Osteoblast (primary cell): ENCODE measurements around the gene LANCL3. TPM values are rescaled to one million over a fixed set of nuclear protein-coding genes. Genes with fewer than 3 reads are reported as not detected.

Experiments used
- DNase-seq: peaks from one replicate; pipeline ENCODE4 v3.0.0; 2011; ENCODE audit warnings: low spot score, mixed read lengths; ENCODE audit not compliant: insufficient read length; ENCODE audit errors: missing footprints
- H2AFZ ChIP-seq: 2 replicates; pipeline ENCODE4 v1.6.0; 2011; ENCODE audit warnings: mild to moderate bottlenecking, low read length
- H3K27ac ChIP-seq: 2 replicates; pipeline ENCODE4 v1.5.1; 2011; ENCODE audit warnings: mild to moderate bottlenecking, low read depth, low read length, moderate library complexity
- H3K27me3 ChIP-seq: 2 replicates; pipeline ENCODE4 v1.6.0; 2012; ENCODE audit warnings: mild to moderate bottlenecking, control low read depth, inconsistent platforms, low read length, moderate library complexity; ENCODE audit not compliant: insufficient read depth
- H3K36me3 ChIP-seq: 2 replicates; pipeline ENCODE4 v1.5.1; 2011; ENCODE audit warnings: mild to moderate bottlenecking, low read length, control low read depth, moderate library complexity; ENCODE audit not compliant: insufficient read depth
- H3K4me1 ChIP-seq: 2 replicates; pipeline ENCODE4 v1.5.1; 2011; ENCODE audit warnings: mild to moderate bottlenecking, low read length, control low read depth, moderate library complexity; ENCODE audit not compliant: insufficient read depth
- H3K4me2 ChIP-seq: 2 replicates; pipeline ENCODE4 v1.6.0; 2011; ENCODE audit warnings: mild to moderate bottlenecking, low read length; ENCODE audit not compliant: insufficient read depth
- H3K4me3 ChIP-seq: fragments of 200-600 bp; sonication (generic); 3 replicates; pipeline ENCODE4 v1.5.1; 2012; ENCODE audit warnings: mild to moderate bottlenecking, low read length, inconsistent platforms; ENCODE audit not compliant: insufficient read depth
- H3K79me2 ChIP-seq: 2 replicates; pipeline ENCODE4 v1.6.0; 2012; ENCODE audit warnings: mild to moderate bottlenecking, low read length, control low read depth, inconsistent platforms; ENCODE audit not compliant: insufficient read depth
- H3K9me3 ChIP-seq: 2 replicates; pipeline ENCODE4 v1.5.1; 2011; ENCODE audit warnings: low read depth, low read length, control low read depth
- H4K20me1 ChIP-seq: 2 replicates; pipeline ENCODE4 v1.6.0; 2012; ENCODE audit warnings: mild to moderate bottlenecking, low read length, control low read depth; ENCODE audit not compliant: insufficient read depth
- CTCF ChIP-seq: IDR thresholded peaks from 2 replicates; pipeline ENCODE4 v1.5.1; 2011; ENCODE audit warnings: mild to moderate bottlenecking, low read depth, low read length, moderate library complexity; ENCODE audit errors: extremely low read depth
- total RNA-seq: library from RNA; depleted of rRNA; stranded (reverse); fragments of >200 nt; gene quantifications from 2 replicates; pipeline ENCODE4 v1.2.3, GENCODE V29; 2012

LANCL3 gene
- total RNA-seq, 1 donor: 0.72 TPM

- Histone ChIP-seq H3K9me3 (no peaks in the 10 kb centered on the region), H2AFZ (no peak overlapping the region), H3K36me3 (no peaks in the 10 kb centered on the region), H3K27ac (no peak overlapping the region), H3K4me2 (no peak overlapping the region), H3K27me3 (no peaks in the 10 kb centered on the region), H3K79me2 (no peaks in the 10 kb centered on the region), H3K4me1 (no peaks in the 10 kb centered on the region), H4K20me1 (no peaks in the 10 kb centered on the region), H3K4me3 (no peak overlapping the region)
- no peak for DNase-seq
- no peak for TF ChIP-seq CTCF
These were observed 36.7 kb downstream of the LANCL3 start for GRCh38 chrX:37608156-37608555.

- no peak for TF ChIP-seq CTCF
- Histone ChIP-seq H3K79me2 (no peaks in the 10 kb centered on the region), H3K4me2 (no peak overlapping the region)
These were observed 38.3 kb downstream of the LANCL3 start for GRCh38 chrX:37609727-37610126.

GRCh38 chrX:37613933-37614332 lies 42.5 kb downstream of the LANCL3 start:
- DNase-seq: no peak
- Histone ChIP-seq H3K27me3 (no peaks in the 10 kb centered on the region), H3K4me3 (no peak overlapping the region), H3K36me3 (no peaks in the 10 kb centered on the region), H3K4me2 (no peak overlapping the region), H4K20me1 (no peaks in the 10 kb centered on the region), H3K79me2 (no peaks in the 10 kb centered on the region), H2AFZ (no peak overlapping the region), H3K9me3 (no peaks in the 10 kb centered on the region), H3K4me1 (no peaks in the 10 kb centered on the region), H3K27ac (no peak overlapping the region)
- no peak for TF ChIP-seq CTCF

More at GRCh38 chrX:37609727-37610126, 38.3 kb downstream of the LANCL3 start:
- Histone ChIP-seq H2AFZ (no peak overlapping the region), H3K36me3 (no peaks in the 10 kb centered on the region), H3K27me3 (no peaks in the 10 kb centered on the region), H3K9me3 (no peaks in the 10 kb centered on the region), H3K4me1 (no peaks in the 10 kb centered on the region), H3K27ac (no peak overlapping the region), H4K20me1 (no peaks in the 10 kb centered on the region), H3K4me3 (no peak overlapping the region)
- DNase-seq: no peak

GRCh38 chrX:37627602-37628001 lies 56.1 kb downstream of the LANCL3 start:
- Histone ChIP-seq H4K20me1 (no peaks in the 10 kb centered on the region), H3K27me3 (no peaks in the 10 kb centered on the region), H3K79me2 (no peaks in the 10 kb centered on the region), H3K4me1 (no peaks in the 10 kb centered on the region), H3K27ac (no peak overlapping the region), H3K36me3 (no peaks in the 10 kb centered on the region), H2AFZ (no peak overlapping the region), H3K9me3 (no peaks in the 10 kb centered on the region), H3K4me2 (no peak overlapping the region), H3K4me3 (no peak overlapping the region)
- no peak for TF ChIP-seq CTCF
- no peak for DNase-seq
